GM18858 (cell line): ENCODE results near the gene KCNMA1.

Source experiments
- ATAC-seq: cut with Tn5 transposase; IDR thresholded peaks from one replicate; pipeline ENCODE4 v1.9.1; 2021; ENCODE audit not compliant: unreplicated experiment

Gene KCNMA1

DNA sequence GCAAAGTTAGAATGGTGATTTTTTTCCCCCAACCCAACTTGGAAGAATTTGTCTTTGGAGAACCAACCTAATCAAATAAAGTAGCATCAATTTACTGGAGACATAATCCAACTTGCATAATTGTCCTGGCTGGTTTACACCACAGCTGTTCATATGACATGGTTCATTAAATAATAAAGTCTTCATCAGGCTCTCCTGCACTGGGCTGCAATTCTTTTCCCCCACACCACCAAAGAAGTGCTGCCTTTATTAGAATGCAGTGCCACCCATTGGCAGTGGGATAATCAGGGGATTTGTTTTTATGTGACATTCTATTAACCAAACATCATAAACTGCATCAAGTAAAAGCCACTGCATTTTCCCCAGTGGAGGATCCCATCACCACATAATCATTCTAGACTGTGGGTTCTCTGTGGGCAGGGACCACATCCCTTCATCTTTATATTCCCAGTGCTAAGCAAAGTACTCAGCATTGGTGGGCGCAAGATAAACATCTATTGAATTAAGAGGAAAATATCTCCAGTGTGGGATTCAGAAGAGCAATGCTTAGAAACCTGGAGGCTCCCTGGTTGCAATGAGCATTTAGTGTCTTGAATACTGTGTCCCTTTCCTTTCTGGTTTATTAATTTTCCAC, 322.0 kb downstream of the KCNMA1 start:
- no peak for ATAC-seq

DNA sequence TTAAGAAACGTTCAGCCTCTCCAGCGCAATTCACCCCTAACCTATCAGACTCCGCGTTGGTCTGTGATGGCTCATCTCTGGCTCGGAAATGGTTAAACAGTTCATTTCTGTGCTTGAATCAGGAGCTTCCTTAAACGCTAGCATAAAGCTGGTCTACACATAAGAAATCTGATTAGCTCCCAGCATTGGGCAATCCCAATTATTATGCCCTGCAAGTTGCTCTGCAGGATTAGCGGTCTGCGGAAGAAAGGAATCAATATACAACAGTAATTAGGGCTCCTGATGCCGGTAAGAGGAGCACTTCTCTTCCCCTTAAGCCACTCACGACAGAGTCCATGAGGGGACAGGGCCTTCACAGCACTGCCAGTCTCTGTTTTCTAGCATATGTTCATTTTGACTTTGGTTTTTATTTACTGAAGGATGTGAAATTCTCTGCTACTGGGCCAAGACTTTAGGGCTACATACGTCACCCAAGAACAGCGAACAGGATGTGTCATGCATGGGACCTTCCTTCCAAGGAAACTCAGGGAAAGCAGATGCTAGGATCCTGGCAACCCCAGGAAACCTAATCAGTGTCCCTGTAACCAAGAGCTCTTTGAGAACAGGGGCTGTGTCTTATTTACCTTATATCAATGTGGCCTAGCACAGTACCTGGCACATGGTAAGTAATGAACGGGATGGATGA, 324.4 kb downstream of the KCNMA1 start:
- ATAC-seq = no peak

DNA sequence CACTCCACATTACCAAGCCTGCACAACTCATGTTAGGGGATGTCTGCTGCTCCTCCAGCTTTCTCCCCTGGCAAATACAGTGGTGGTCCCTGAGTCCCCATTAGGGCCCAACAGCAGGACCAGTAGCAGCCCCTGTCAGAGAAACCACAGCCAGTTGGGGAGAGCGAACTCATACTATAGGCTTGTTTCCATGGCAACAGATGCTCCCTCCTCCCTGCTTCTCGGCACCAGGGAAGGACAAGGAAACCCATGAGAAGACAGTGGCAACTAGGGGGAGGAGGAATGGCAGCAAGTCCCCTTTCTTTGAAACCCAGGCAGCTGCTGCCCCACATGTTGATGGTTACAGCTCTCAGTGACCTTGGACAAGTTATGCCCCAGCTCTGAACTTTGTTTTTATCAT, 326.4 kb downstream of the KCNMA1 start:
- no peak for ATAC-seq

DNA sequence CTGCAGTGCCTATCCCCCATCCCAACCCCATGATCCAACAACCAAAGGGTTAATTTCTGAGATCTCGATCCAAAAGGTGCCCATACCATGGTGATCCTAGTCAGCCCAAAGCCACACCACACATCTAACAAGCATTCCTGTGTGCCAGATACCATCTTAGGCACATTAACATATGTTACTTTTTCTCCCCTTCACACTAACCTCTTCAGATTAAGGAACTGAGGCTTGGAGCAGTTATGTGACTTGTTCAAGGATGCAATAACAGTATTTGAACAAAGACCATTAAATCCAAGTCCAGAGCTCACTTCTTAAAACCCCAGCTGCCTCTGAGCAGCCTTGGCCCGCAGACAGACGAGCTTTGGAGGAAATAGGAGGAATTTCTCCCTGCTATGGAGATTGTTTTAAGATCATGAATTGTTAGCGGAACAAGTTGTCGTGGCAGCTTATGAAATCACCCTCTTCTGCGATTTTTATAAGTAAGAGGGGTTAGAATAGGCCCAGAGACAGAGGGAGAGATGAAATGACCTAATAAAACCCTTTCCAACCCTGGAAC, 327.2 kb downstream of the KCNMA1 start:
- ATAC-seq = no peak

- ATAC-seq = no peak
Measured at GRCh38 chr10:77309509-77309908, 328.1 kb downstream of the KCNMA1 start.

DNA sequence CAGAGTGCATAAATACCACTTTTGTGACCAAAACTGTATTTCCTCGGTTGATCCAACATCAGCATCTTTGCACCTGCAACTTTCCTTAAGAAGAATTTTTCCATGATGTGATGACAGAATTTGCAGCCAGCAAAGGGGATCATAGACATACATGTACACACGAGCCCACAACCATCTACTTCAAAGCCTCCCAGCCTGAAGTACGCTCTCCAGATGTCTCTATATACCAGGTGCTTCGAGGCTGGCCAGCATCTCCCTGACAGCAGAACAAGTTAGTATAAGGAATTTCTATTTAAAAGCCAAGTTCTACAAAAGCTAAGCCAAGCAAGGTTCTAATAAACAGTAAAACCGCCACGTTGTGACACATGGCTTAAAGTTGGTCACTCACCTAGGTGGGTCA, 328.5 kb downstream of the KCNMA1 start:
- ATAC-seq = no peak

GRCh38 chr10:77308084-77308732, 329.4 kb downstream of the KCNMA1 start:
- no peak for ATAC-seq

DNA sequence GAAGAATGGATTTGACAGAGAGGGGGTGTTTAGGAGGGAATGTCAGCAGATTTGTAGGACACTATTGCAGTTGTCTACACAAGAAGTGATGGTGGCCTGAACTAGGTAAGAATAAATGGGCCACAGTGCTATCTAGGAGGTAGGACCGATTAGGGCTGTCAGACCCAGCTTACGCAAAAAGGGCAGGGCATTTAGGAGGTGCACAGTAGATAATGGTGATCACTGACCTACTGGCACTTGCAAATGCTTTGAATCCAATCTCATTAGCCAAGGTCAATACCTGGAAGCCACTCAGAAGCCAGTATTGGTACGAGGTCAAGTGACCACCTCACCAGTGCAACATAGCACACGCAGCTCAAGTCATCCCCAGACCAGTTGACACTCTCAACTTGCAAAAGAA, 330.9 kb downstream of the KCNMA1 start:
- no peak for ATAC-seq

GRCh38 chr10:77305650-77306632, 331.7 kb downstream of the KCNMA1 start:
- ATAC-seq = no peak

DNA sequence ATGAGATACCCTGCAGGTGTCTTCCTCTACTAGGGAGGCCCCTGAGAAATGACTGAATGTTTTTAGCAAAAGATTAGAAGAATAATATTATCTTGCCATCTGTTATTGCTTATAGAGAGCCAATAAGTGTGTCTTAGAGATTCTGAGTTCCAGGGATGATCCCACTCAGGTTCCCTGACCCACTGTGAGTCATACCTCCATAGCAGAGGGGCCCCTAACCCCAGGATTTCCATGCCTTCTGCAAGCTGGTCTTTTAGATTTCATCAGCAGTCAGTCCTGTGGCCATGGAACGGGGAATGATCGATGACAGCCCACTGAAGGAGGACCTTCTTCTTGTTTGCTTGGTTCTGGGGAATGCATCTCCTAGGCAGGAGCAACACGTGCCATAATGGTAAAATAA, 333.4 kb downstream of the KCNMA1 start:
- no peak for ATAC-seq

DNA sequence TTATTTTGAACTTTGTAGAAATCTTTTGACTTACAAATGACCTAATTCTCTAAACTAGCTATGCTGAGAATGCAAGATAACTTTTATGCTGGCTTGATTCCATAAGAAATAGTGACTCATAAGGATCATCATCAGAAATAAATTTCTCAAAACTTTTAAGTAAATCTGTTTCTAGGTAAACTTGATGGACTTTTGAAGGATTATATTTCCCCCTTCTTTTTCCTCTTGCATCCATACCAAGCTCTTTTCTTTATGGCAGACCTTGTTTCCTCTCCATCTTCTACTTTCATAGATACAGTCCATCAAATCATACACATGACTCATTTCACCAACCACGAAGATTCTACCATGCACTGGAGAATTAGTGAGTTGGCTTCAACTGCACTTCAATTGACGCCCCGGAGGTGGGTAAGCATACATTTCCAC, 336.3 kb downstream of the KCNMA1 start:
- no peak for ATAC-seq

- no peak for ATAC-seq
Measured at GRCh38 chr10:77300682-77301302, 336.8 kb downstream of the KCNMA1 start.

DNA sequence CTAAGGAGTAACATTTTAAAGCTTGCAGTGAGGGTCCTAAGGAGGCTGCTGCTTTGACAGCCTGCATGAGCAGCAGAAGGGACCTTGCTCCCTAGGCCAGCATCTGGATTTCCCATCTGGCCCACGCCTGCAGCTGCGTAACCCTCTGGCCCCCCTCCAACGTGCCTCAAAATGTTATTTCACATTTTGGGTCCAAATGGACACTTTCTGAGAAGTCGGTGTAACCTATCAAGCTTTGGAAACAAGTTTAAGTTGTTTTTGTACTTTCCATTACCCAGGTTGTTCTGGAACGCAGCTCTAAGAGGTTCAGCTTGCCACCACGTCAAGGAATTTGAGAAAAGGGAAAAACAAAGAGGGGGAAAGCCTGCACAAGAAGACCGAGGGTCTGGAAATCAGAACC, 338.3 kb downstream of the KCNMA1 start:
- no peak for ATAC-seq

GRCh38 chr10:77297393-77297739, 340.2 kb downstream of the KCNMA1 start:
- no peak for ATAC-seq

DNA sequence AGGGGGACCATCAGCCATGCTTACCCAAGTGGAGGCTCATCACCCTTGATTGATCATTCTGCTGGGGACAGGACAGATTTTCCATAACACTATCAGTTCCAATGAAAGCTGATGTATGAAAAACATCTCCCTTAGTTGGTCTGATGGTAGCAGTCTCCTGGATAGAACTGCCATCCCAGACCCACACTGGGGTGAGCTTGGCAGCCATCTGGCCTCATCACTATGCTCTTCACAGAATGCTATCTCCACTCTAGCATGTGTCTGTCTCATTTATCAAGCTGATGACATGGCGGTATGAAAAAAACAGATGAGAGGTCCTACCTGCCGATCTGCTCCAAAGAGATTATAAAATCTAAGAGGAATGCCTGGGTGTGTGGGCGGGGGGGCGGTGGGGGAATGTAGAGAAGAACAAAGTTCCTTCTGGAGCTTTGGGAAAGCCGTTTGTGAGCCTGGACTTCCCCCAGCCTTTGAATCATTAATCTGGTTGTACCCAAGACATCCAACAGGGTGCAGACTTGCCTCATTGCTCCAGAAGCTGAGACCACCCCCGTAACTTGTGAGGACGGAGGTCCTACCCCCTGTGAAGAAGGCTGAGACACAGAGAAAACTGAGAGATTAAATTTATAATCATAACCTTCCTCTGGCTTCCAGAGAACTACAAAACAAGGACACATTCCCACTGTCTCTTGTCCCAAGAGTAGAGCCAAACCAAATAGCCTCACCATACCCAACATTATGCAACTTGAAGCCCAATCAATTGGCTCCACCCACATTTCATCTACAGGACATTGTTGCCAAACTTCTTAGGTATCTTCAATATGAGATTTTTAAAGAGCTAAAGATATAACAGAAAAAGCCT, 340.8 kb downstream of the KCNMA1 start:
- ATAC-seq = no peak

DNA sequence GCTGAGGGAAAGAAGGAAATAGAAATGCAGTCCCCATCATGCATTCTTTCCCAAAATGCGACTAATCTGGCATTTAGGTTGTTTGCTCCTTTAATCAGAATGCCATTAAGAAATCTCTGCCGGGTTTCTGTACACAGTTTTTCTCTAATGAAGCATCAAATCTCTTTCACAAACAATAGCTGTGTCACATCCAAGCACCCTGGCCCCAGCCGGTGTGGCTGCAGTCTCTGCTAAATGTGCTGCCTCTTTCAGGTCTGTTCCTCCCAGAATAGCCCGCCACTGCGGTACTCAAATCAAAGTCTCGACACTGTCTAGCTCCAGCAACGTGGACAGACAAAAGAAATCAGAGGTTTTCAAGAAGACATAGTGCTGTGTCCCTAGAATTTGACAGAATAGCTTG, 343.8 kb downstream of the KCNMA1 start:
- ATAC-seq = no peak

DNA sequence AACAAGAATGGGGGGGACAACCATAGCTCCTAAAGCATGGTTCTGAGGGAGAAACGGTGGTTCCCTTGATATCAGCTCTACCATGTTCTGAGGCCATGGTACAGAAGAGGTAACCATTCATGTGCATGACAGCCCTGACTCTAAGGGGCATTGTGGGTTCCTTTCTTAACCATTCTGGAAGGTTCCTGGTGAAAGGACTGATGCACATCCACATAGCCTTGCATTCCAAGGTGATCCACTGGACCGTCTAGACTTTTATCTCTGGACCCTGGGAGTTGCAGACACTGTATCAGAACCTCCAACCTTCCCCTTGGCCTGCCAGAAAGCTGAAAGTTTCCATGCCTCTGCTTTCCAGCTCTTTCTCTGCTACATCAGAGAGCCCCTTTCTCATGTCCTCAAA, 344.3 kb downstream of the KCNMA1 start:
- ATAC-seq = no peak

DNA sequence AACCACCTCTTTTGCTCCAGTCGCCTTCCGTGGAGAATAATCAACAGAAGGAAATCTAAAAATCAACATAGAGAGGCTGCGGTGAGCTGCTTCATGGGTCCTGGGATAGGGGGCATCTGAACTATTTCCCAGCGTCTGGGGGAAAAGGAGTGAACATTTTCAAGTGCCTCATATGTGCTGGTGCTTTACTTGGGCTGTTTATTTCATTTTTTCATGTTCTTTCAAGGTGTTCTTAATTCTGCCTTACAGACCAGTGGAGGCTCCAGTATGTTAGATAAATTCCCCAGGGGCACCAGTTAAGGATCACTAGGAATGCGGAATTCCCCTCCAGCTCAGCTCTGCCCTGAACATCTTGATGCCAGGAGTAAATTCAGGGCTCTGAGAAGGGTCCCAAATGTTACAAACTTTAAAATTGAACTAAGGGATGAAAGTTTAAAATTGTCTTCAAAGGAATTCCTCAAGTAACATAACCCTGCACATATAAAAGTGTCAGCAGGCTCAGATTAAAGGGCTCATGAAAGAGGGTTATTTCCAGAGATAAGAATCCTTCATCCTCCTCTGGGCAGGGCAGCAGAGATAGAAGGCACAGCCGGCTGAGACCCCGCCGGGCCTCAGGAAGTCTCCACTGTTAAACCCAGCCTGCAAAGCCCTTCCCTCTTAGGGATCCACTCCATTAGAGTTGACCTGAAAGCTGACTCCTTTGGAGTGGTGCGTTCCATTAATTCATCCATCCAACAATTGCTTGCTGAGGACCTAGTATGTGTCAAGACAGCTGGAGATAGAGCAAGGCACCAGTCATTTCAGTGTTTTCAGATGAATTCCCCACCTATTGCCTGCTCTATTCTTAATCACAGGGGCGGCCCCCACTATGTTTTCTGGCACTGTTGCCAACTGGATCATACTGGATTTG, 345.8 kb downstream of the KCNMA1 start:
- ATAC-seq = no peak
